IPS-18c (cell line): Measurements from ENCODE around the gene CCNK.

Source experiments
- H3K4me3 ChIP-seq: 2 replicates; pipeline ENCODE4 v1.7.0; 2013; ENCODE audit warnings: low read depth, mild to moderate bottlenecking, low read length, moderate library complexity; ENCODE audit not compliant: insufficient read depth
- H3K9me3 ChIP-seq: one replicate; pipeline ENCODE4 v1.6.1; 2013; ENCODE audit warnings: mild to moderate bottlenecking, low read length, moderate library complexity; ENCODE audit not compliant: control insufficient read depth, insufficient read depth

CCNK gene

GRCh38 chr14:99461411-99462085 lies 19.7 kb upstream of the CCNK start:
- H3K4me3 ChIP-seq: no peak overlapping the region

GRCh38 chr14:99462210-99462609 lies 19.0 kb upstream of the CCNK start:
- H3K4me3 ChIP-seq: no peak overlapping the region
- H3K9me3 ChIP-seq: no peaks in the 10 kb centered on the region

More at GRCh38 chr14:99461411-99462085, 19.7 kb upstream of the CCNK start:
- no peaks in the 10 kb centered on the region for H3K9me3 ChIP-seq

DNA sequence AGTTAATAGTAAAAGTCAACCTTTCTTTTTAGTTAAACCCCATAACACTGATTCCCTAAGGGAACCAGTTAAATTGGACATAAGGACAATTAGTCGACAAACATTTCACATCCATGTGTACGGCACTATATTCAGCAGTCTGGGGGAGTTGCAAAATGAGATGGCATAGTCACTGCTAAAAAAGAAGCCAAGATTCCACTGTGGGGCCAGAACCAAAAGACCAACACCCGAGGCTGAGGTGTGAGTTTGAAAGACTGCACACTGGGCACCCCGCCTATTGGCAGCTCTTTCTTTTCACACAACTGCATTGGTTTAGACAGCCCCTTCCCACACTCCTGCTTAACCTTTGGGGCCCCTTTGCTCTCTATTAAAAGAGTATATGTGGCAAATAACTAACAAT lies 17.2 kb upstream of the CCNK start:
- no peak overlapping the region for H3K4me3 ChIP-seq
- H3K9me3 ChIP-seq: no peaks in the 10 kb centered on the region

GRCh38 chr14:99465288-99465687 lies 15.9 kb upstream of the CCNK start:
- Histone ChIP-seq H3K9me3 (no peaks in the 10 kb centered on the region), H3K4me3 (no peak overlapping the region)

DNA sequence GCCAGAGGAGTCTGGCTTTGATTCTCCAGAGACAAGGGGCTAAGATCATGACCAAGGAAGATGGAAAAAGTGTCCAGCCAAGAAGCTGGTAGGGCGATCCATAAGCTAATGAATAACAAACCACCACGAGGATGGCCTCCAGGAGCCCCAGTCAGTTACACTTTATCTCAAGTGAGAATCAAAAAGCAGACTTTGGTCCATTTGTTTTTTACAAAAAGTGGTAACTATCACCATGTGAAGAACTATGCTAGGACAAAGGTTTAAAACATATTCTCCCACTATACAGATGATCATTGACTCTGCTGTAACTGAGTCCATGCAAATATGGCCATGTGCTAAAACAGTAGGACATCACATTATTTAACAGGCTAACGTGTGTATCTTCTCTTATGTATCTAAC lies 14.5 kb upstream of the CCNK start:
- Histone ChIP-seq H3K9me3 (no peaks in the 10 kb centered on the region), H3K4me3 (no peak overlapping the region)

- Histone ChIP-seq H3K9me3 (no peaks in the 10 kb centered on the region), H3K4me3 (no peak overlapping the region)
Measured at GRCh38 chr14:99467336-99468078, 13.7 kb upstream of the CCNK start.

DNA sequence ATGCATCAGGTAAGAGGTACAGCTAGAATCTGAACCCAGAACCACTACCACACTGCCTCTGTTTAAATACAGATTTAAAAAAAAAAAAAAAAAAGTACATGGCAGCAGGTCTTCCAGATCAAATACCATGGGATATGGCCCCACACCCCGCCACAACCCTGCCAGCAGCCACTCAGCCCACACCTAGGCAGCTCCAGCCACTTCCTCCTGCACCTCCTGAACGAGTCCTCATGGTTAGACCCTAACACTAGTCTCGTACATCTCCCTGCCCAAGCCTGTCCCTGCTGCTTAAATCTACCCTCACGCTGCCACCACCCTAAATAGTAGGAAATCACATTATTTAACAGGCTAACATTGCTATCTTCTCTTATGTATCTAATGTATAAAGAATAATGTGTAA lies 13.1 kb upstream of the CCNK start:
- Histone ChIP-seq H3K4me3 (no peak overlapping the region), H3K9me3 (no peaks in the 10 kb centered on the region)

- Histone ChIP-seq H3K9me3 (no peaks in the 10 kb centered on the region), H3K4me3 (no peak overlapping the region)
Measured at GRCh38 chr14:99468836-99469592, 12.2 kb upstream of the CCNK start.

- Histone ChIP-seq H3K4me3 (no peak overlapping the region), H3K9me3 (no peaks in the 10 kb centered on the region)
Measured at GRCh38 chr14:99471731-99472130, 9.5 kb upstream of the CCNK start.

DNA sequence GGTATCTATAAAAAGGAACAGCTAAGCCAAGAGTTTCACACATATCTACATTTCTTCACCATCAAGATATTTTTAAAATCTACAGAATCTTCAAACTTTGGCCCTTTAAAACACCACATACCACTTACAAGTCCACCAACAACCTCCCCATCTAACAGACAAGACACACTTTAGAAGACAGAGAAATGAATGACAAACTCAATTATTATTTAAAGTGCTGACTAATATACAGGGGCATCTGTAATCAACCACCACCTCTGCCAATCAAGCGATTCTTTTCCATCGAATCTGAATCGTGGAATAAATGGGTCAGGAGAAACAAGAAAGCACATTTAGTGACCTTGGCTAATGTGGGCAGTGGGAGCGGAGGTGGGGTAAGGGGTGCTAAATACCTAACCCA lies 8.3 kb upstream of the CCNK start:
- Histone ChIP-seq H3K4me3 (no peak overlapping the region), H3K9me3 (no peaks in the 10 kb centered on the region)

GRCh38 chr14:99473458-99473857 lies 7.8 kb upstream of the CCNK start:
- H3K4me3 ChIP-seq: no peak overlapping the region
- H3K9me3 ChIP-seq: no peaks in the 10 kb centered on the region

DNA sequence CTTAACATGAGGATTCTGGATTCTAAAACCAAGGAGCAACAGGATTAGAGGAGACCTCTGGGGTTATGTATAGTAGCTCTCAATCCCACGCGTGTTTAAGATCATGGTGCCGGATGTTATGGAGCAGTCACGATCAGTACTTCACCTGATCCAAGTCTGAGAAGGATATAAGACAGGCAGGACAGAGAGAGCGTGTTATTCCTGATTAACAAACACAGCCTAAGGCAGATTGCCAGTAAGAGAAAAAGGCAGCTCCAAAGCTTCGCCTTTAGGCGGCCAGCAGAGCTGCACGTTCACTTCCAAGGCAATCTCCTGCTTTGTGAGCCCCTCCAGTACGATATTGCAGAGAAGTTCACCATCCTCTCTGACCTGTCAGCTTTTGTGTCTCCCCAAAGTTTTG lies 6.0 kb upstream of the CCNK start:
- Histone ChIP-seq H3K9me3 (no peaks in the 10 kb centered on the region), H3K4me3 (no peak overlapping the region)

GRCh38 chr14:99475660-99476059 lies 5.5 kb upstream of the CCNK start:
- Histone ChIP-seq H3K9me3 (no peaks in the 10 kb centered on the region), H3K4me3 (no peak overlapping the region)

DNA sequence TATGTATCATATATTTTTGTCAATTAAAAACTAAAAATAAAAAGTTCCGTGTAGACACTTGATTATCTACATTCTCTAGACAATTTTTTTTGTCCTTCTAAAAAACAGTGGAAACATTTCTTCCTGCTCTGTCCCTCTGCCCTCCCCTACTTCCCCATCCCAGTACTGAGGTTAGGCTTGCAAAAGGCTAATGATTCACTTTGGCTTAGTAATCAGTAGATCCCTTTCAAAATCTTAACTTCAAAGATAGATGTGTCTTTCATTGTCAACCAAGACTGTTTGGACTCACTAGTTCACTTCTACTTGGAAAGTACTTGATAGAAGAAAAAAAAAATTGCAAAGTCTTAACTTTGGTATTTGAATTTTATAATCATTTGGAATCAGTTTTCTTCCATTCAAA lies 4.3 kb upstream of the CCNK start:
- Histone ChIP-seq H3K4me3 (no peak overlapping the region), H3K9me3 (no peaks in the 10 kb centered on the region)

GRCh38 chr14:99478128-99478527 lies 3.1 kb upstream of the CCNK start:
- no peak overlapping the region for H3K4me3 ChIP-seq
- H3K9me3 ChIP-seq: no peaks in the 10 kb centered on the region

GRCh38 chr14:99479160-99479905 lies 1.9 kb upstream of the CCNK start:
- H3K9me3 ChIP-seq: no peaks in the 10 kb centered on the region
- H3K4me3 ChIP-seq: peak overlapping the region; percentile 84
